Dermis lymphatic vessel endothelial cell (primary cell): ENCODE measurements around the gene SWI5. TPM values are rescaled to one million over a fixed set of nuclear protein-coding genes. Genes with fewer than 3 reads are reported as not detected.

Experiments
- total RNA-seq: library from RNA; depleted of rRNA; stranded (reverse); fragments of >200 nt; gene quantifications from 2 replicates; pipeline ENCODE4 v1.2.1, GENCODE V29; 2014

The SWI5 gene
- 14.7 and 16.2 TPM in 2 replicates for total RNA-seq

GRCh38 chr9:128276008-128276573 lies at the start of gene SWI5:
TSS of gene SWI5 (plus strand) at chr9:128276276.

GRCh38 chr9:128275198-128276007 lies 673 bp upstream of the SWI5 start, which contains the start of gene GOLGA2:
TSS of gene GOLGA2 (minus strand) at chr9:128276007. CDS start at chr9:128275976, 31 bp downstream.

GRCh38 chr9:128322404-128323211 lies 46.5 kb downstream of the SWI5 start, which contains the start of the genes COQ4 and TRUB2:
TSS of gene COQ4 (plus strand) at chr9:128322839. CDS start at chr9:128322859, 20 bp downstream.
TSS of gene TRUB2 (minus strand) at chr9:128322447. CDS start at chr9:128322408, 39 bp downstream.

Other genes with a start within 250 kb of the SWI5 start
- 9.5 TPM in 2 replicates for gene NAIF1, start 209.0 kb upstream of the SWI5 start, total RNA-seq
- 25.3 and 48.5 TPM in 2 replicates for gene SLC25A25, start 208.0 kb upstream of the SWI5 start, total RNA-seq
- 50.5 and 60.2 TPM in 2 replicates for gene PTGES2, start 148.5 kb upstream of the SWI5 start, total RNA-seq
- gene LCN2, start 126.8 kb upstream of the SWI5 start, total RNA-seq = not detected in 2 replicates
- 32.7 and 35.1 TPM in 2 replicates for gene BBLN, start 116.0 kb upstream of the SWI5 start, total RNA-seq
- gene CIZ1, start 84.7 kb upstream of the SWI5 start, total RNA-seq = 10.1 and 12.4 TPM in 2 replicates
- 0.43 and 0.65 TPM in 2 replicates for gene DNM1, start 72.9 kb upstream of the SWI5 start, total RNA-seq
- 41.5 and 57.9 TPM in 2 replicates for gene GOLGA2, start 269 bp upstream of the SWI5 start, total RNA-seq
- gene TRUB2, start 46.2 kb downstream of the SWI5 start, total RNA-seq = 25.8 and 27.3 TPM in 2 replicates
- gene COQ4, start 46.6 kb downstream of the SWI5 start, total RNA-seq = 21.0 and 21.6 TPM in 2 replicates
- gene SLC27A4, start 64.3 kb downstream of the SWI5 start, total RNA-seq = 16.9 and 21.6 TPM in 2 replicates
- 51.5 and 52.5 TPM in 2 replicates for gene URM1, start 95.1 kb downstream of the SWI5 start, total RNA-seq
- 18.4 and 20.4 TPM in 2 replicates for gene CERCAM, start 144.6 kb downstream of the SWI5 start, total RNA-seq
- 22.6 and 33.2 TPM in 2 replicates for gene ODF2, start 179.7 kb downstream of the SWI5 start, total RNA-seq
- gene GLE1, start 228.4 kb downstream of the SWI5 start, total RNA-seq = 11.9 and 12.2 TPM in 2 replicates